ENCODE data around the gene GUCA1A. TPM values are rescaled to one million over a fixed set of nuclear protein-coding genes. Genes with fewer than 3 reads are reported as not detected.
A peak's percentile ranks its signal among the peaks of the same experiment; 100 is the strongest.

The GUCA1A gene
- polyA plus RNA-seq, 1 experiment: 1.5 TPM

DNA sequence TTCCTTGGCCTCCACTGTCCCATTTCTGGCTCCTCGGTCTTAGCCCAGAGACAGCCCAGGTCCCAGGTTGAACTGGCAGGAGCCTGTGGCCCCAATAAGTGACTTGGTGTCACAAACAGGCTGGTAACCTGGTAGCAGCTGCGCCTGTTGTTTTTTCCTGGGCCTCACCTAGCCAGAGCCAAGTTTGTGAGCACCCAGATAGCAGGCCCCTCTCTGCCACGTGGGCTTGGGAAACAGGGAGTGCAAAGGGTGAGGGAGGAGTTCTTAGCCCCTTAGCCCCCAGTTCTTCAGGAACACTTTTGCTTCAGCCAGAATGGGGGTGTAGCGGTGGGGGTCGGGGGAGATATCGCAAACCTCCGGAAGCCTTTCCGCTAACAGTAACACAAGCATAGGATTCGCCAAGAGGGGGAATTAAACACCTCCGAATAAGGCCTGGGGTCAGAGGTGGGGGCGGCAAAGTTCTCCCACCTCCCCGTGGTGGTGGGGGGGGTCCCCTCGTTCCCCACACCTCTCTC is 31.5 kb upstream of the GUCA1A start:
- CTCF ChIA-PET: no interaction called here
- Histone ChIP-seq H3K27me3 (ENCODE audit: control insufficient read depth, insufficient read depth, low read length) (no peaks in the 10 kb centered on the region), H3K27ac (ENCODE audit: low read depth, low read length) (peak overlapping the region; percentile 97), H3K9me3 (ENCODE audit: control insufficient read depth, insufficient read depth, low read length) (no peaks in the 10 kb centered on the region; the same call in 1 of the 2 replicates), H3K4me3 (ENCODE audit: low read depth, low read length) (peak overlapping the region; percentile 64)
- POLR2A ChIA-PET: no interaction called here
- no peak for DNase-seq (ENCODE audit: low read depth, low spot score)
- TF ChIP-seq, protein P1, sequence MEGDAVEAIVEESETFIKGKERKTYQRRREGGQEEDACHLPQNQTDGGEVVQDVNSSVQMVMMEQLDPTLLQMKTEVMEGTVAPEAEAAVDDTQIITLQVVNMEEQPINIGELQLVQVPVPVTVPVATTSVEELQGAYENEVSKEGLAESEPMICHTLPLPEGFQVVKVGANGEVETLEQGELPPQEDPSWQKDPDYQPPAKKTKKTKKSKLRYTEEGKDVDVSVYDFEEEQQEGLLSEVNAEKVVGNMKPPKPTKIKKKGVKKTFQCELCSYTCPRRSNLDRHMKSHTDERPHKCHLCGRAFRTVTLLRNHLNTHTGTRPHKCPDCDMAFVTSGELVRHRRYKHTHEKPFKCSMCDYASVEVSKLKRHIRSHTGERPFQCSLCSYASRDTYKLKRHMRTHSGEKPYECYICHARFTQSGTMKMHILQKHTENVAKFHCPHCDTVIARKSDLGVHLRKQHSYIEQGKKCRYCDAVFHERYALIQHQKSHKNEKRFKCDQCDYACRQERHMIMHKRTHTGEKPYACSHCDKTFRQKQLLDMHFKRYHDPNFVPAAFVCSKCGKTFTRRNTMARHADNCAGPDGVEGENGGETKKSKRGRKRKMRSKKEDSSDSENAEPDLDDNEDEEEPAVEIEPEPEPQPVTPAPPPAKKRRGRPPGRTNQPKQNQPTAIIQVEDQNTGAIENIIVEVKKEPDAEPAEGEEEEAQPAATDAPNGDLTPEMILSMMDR (IDR thresholded peaks at IDR 0.05; ENCODE audit: low read depth, low read length): no peak

DNA sequence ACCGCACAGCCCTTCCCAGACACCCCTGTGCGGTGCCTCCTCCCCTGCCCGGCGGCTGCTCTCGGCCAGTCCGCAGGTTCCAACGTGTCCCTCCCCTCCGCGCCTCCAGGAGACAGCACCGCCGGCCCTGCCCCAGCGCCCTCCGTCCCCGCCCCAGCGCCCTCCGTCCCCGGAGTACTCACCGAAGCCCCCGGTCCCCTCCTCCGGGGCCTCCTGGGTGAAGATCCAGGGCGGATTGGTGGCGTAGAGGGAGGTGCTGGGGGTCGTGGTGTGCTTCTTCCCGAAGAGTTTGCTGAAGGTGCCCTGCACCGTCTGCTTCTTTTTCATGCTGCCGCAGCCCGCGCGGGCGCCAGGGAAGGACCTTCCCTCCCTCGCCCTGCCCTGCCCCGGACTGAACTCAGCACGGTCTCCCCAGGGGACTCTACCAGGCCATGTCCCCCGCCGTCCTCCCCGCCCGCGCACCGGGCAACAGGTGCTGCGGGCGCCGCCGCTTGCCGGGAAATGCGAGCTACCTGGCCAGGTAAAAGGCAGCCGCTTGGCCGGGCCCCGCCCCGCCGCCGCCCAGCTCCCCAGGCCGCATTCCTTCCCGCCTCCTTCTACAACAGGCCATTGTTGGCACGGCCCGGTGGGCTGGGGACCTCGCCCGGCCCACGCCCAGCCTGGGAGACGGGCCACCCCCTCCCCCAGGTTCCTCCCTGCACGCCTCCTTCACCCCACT is 30.9 kb upstream of the GUCA1A start, which contains the start of gene C6orf132:
TSS of gene C6orf132 (minus strand) at position 503 of the 718 bp plus-strand sequence. CDS start at position 327, 176 bp downstream.
- H3K4me3 ChIP-seq (ENCODE audit: low read depth, low read length): peak within 1 kb of the TSS; percentile 64
- TF ChIP-seq, protein P1 (IDR thresholded peaks at IDR 0.05; ENCODE audit: low read depth, low read length): no peak
- H3K27me3 ChIP-seq (ENCODE audit: control insufficient read depth, insufficient read depth, low read length): no peaks in the 10 kb centered on the region
- DNase-seq (ENCODE audit: low read depth, low spot score): no peak
- CTCF ChIA-PET: interaction anchor here (0.8 to 1.0 kb wide), 2 partner anchors 38 to 72 kb away, joined by 3 to 4 read pairs; no protein-coding TSS in a partner anchor
- POLR2A ChIA-PET: interaction anchor here (0.6 to 1.1 kb wide), 2 partner anchors 22 to 101 kb away, joined by 3 to 6 read pairs; no protein-coding TSS in a partner anchor
- no peaks in the 10 kb centered on the region; the same call in 1 of the 2 replicates for H3K9me3 ChIP-seq (ENCODE audit: control insufficient read depth, insufficient read depth, low read length)
- H3K27ac ChIP-seq (ENCODE audit: low read depth, low read length): peak within 1 kb of the TSS; percentile 97

DNA sequence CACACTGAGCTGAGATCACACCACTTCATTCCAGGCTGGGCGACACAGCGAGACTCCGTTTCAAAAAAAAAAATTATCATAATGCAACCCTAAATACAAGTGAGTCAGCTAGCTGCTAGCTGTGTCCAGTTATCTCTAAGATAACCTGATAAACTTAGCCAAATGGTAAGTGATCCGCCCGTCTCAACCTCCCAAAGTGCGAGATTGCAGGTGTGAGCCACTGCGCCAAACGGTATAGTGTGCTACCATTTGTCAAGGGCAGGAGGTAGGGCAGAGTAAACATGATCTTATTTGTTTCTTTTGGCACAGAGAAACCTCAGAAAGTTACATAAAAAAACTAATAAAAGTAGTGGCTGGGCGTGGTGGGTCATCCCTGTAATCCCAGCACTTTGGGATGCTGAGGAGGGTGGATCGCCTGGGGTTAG is 26.0 kb upstream of the GUCA1A start:
- no peak overlapping the region for H3K27ac ChIP-seq (ENCODE audit: low read depth, low read length)
- DNase-seq (ENCODE audit: low read depth, low spot score): no peak
- no peaks in the 10 kb centered on the region; the same call in 1 of the 2 replicates for H3K9me3 ChIP-seq (ENCODE audit: control insufficient read depth, insufficient read depth, low read length)
- no peak overlapping the region for H3K4me3 ChIP-seq (ENCODE audit: low read depth, low read length)
- POLR2A ChIA-PET: no interaction called here
- CTCF ChIA-PET: no interaction called here
- H3K27me3 ChIP-seq (ENCODE audit: control insufficient read depth, insufficient read depth, low read length): no peaks in the 10 kb centered on the region
- TF ChIP-seq, protein P1 (IDR thresholded peaks at IDR 0.05; ENCODE audit: low read depth, low read length): no peak

DNA sequence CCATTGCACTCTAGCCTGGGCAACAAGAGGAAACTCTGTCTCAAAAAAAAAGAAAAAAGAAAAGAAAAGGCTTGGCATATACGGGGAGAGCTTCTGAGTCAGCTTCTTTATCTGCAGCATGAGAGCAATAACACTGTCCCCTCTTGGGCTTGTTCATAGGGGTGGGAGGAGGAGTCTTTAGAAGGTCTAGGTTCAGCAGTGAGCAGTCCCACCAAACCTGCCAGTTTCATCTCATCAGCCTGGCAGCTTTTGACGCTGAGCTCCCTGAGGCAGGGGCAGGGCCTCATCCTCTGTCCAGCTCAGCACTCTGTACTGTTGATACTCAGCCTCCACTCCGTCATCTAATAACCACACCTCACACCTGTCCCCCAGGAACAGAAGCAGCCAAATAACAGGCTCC is 25.1 kb upstream of the GUCA1A start:
- POLR2A ChIA-PET: interaction anchor here (0.6 kb wide), 1 partner anchor 16 kb away, joined by 3 read pairs; no protein-coding TSS in a partner anchor
- H3K27ac ChIP-seq (ENCODE audit: low read depth, low read length): no peak overlapping the region
- no peaks in the 10 kb centered on the region; the same call in 1 of the 2 replicates for H3K9me3 ChIP-seq (ENCODE audit: control insufficient read depth, insufficient read depth, low read length)
- H3K4me3 ChIP-seq (ENCODE audit: low read depth, low read length): no peak overlapping the region
- TF ChIP-seq, protein P1 (IDR thresholded peaks at IDR 0.05; ENCODE audit: low read depth, low read length): no peak
- CTCF ChIA-PET: interaction anchor here (0.6 to 1.5 kb wide), 5 partner anchors 11 to 1358 kb away, joined by 3 to 10 read pairs (median 3); no protein-coding TSS in a partner anchor
- H3K27me3 ChIP-seq (ENCODE audit: control insufficient read depth, insufficient read depth, low read length): no peaks in the 10 kb centered on the region
- no peak for DNase-seq (ENCODE audit: low read depth, low spot score)

DNA sequence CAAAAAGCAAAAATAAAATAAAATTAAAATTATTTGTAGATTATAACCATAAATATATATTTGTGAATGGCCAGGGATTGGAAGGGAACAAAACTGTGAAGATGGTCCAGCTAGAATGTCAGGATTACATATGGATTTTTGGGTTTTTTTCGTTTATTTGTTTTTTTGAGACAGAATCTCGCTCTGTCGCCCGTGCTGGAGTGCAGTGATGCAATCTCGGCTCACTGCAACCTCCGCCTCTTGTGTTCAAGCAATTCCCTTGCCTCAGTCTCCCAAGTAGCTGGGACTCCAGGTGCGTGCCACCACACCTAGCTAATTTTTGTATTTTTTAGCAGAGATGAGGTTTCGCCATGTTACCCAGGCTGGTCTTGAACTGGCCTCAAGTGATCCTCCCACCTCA is 22.9 kb upstream of the GUCA1A start:
- ChIA-PET CTCF (interaction anchor here (0.6 to 0.9 kb wide), 2 partner anchors 15 to 64 kb away, joined by 3 read pairs; no protein-coding TSS in a partner anchor), POLR2A (no interaction called here)
- Histone ChIP-seq H3K27ac (ENCODE audit: low read depth, low read length) (no peak overlapping the region), H3K4me3 (ENCODE audit: low read depth, low read length) (no peak overlapping the region), H3K27me3 (ENCODE audit: control insufficient read depth, insufficient read depth, low read length) (peaks cover 6% of the 10 kb centered on the region), H3K9me3 (ENCODE audit: control insufficient read depth, insufficient read depth, low read length) (no peaks in the 10 kb centered on the region)
- no peak for DNase-seq (ENCODE audit: low read depth, low spot score)
- TF ChIP-seq, protein P1 (IDR thresholded peaks at IDR 0.05; ENCODE audit: low read depth, low read length): no peak

All from AG04450 (cell line).